Endodermal cell (in vitro differentiated cells): ENCODE measurements around the gene C1QTNF8. TPM values are rescaled to one million over a fixed set of nuclear protein-coding genes. Genes with fewer than 3 reads are reported as not detected.

Source experiments
- DNase-seq: peaks from one replicate; pipeline ENCODE4 v3.0.0-alpha.2; 2017
- H3K27ac ChIP-seq: 2 replicates; pipeline ENCODE4 v1.5.1; 2013; ENCODE audit warnings: mild to moderate bottlenecking, low read depth, low read length, moderate library complexity
- H3K27me3 ChIP-seq: 2 replicates; pipeline ENCODE4 v1.6.1; 2013; ENCODE audit warnings: mild to moderate bottlenecking, low read length, moderate library complexity; ENCODE audit not compliant: insufficient read depth, control insufficient read depth, poor library complexity, severe bottlenecking
- H3K36me3 ChIP-seq: 2 replicates; pipeline ENCODE4 v1.7.0; 2013; ENCODE audit warnings: mild to moderate bottlenecking, low read length, moderate library complexity; ENCODE audit not compliant: control insufficient read depth, insufficient read depth
- H3K4me1 ChIP-seq: one replicate; pipeline ENCODE4 v1.7.0; 2013; ENCODE audit warnings: low read length; ENCODE audit not compliant: control insufficient read depth, insufficient read depth
- H3K4me3 ChIP-seq: 2 replicates; pipeline ENCODE4 v1.5.1; 2013; ENCODE audit warnings: mild to moderate bottlenecking, low read length, moderate library complexity
- H3K9ac ChIP-seq: 2 replicates; pipeline ENCODE4 v1.6.1; 2013; ENCODE audit warnings: mild to moderate bottlenecking, low read length, moderate library complexity; ENCODE audit not compliant: poor library complexity, severe bottlenecking; ENCODE audit errors: extremely low read depth
- H3K9me3 ChIP-seq: 2 replicates; pipeline ENCODE4 v1.6.1; 2013; ENCODE audit warnings: mild to moderate bottlenecking, low read length, moderate library complexity; ENCODE audit not compliant: control insufficient read depth
- H3K27ac Mint-ChIP-seq: 2 replicates; pipeline ENCODE4 v1.8.0; 2020; ENCODE audit warnings: mixed read lengths
- H3K27me3 Mint-ChIP-seq: 2 replicates; pipeline ENCODE4 v1.8.0; 2021; ENCODE audit warnings: mild to moderate bottlenecking, mixed read lengths; ENCODE audit not compliant: insufficient read depth
- H3K36me3 Mint-ChIP-seq: 2 replicates; pipeline ENCODE4 v1.8.0; 2020; ENCODE audit warnings: low read depth, mixed read lengths
- H3K4me1 Mint-ChIP-seq: 2 replicates; pipeline ENCODE4 v1.8.0; 2020; ENCODE audit warnings: mixed read lengths
- H3K4me3 Mint-ChIP-seq: 2 replicates; pipeline ENCODE4 v1.8.0; 2020; ENCODE audit warnings: mild to moderate bottlenecking, moderate library complexity, mixed read lengths
- H3K9me3 Mint-ChIP-seq: 2 replicates; pipeline ENCODE4 v1.8.0; 2020; ENCODE audit warnings: mild to moderate bottlenecking, mixed read lengths
- CTCF ChIP-seq: fragments of 200-600 bp; sonication (generic); conservative IDR thresholded peaks from 2 replicates; pipeline ENCODE4 v1.5.0; 2021; ENCODE audit warnings: antibody characterized with exemption, mild to moderate bottlenecking
- WGBS, 2 experiments: methylation state at CpG; one replicate each; pipeline versions ENCODE4 v1.1.5 to v1.1.7; 2013; ENCODE audit warnings: missing lambda C conversion rate in 2 of 2, mixed read lengths in 1 of 2; ENCODE audit not compliant: insufficient coverage in 1 of 2, insufficient read length in 1 of 2; 5-methylcytosine and 5-hydroxymethylcytosine counted together
- total RNA-seq, 2 donors: library from RNA; stranded (reverse); fragmentation: NEBNext Ultra II Directional in 1 of 2; extraction: Animal tissue kit (Norgen Biotek cat#: 25700) in 1 of 2; gene quantifications; 2 replicates in 1 of 2; 3 replicates in 1 of 2; pipeline ENCODE4 v1.2.1, GENCODE V29; 2021

Gene C1QTNF8
- total RNA-seq, 2 donors from 2014 or later = 0.15 to 0.20 TPM

GRCh38 chr16:1141191-1141590, 45.1 kb upstream of the C1QTNF8 start:
- H3K36me3 Mint-ChIP-seq = no peaks in the 10 kb centered on the region
- no peaks in the 10 kb centered on the region for H3K9me3 Mint-ChIP-seq
- H3K27me3 Mint-ChIP-seq = peaks cover 13% of the 10 kb centered on the region
- 91 to 100% methylated on average over 1 to 7 of the region's 8 CpGs for WGBS, 2 experiments
- Histone ChIP-seq H3K9ac (no peak overlapping the region), H3K4me3 (no peak overlapping the region), H3K27ac (no peak overlapping the region), H3K36me3 (no peaks in the 10 kb centered on the region), H3K4me1 (peaks cover 3% of the 10 kb centered on the region), H3K27me3 (no peaks in the 10 kb centered on the region), H3K9me3 (no peaks in the 10 kb centered on the region)
- no peak for TF ChIP-seq CTCF
- no peak for DNase-seq
- H3K27ac Mint-ChIP-seq = no peak overlapping the region
- H3K4me1 Mint-ChIP-seq = no peaks in the 10 kb centered on the region
- H3K4me3 Mint-ChIP-seq = no peak overlapping the region

- Histone ChIP-seq H3K9ac (no peak overlapping the region), H3K27ac (no peak overlapping the region), H3K36me3 (no peaks in the 10 kb centered on the region), H3K4me3 (no peak overlapping the region), H3K4me1 (peaks cover 3% of the 10 kb centered on the region), H3K9me3 (no peaks in the 10 kb centered on the region), H3K27me3 (no peaks in the 10 kb centered on the region)
- 88% methylated on average over 14 to 23 of the region's 23 CpGs for WGBS, 2 experiments
- Mint-ChIP-seq H3K27me3 (peaks cover 13% of the 10 kb centered on the region), H3K36me3 (no peaks in the 10 kb centered on the region), H3K4me3 (no peak overlapping the region), H3K4me1 (no peaks in the 10 kb centered on the region), H3K27ac (no peak overlapping the region), H3K9me3 (no peaks in the 10 kb centered on the region)
- no peak for TF ChIP-seq CTCF
- no peak for DNase-seq
Measured at GRCh38 chr16:1140582-1141162, 44.6 kb upstream of the C1QTNF8 start.

GRCh38 chr16:1137604-1138003, 41.6 kb upstream of the C1QTNF8 start:
- no peak overlapping the region for H3K4me3 ChIP-seq
- Mint-ChIP-seq H3K4me1 (no peaks in the 10 kb centered on the region), H3K27ac (no peak overlapping the region), H3K9me3 (no peaks in the 10 kb centered on the region), H3K36me3 (no peaks in the 10 kb centered on the region), H3K27me3 (peaks cover 10% of the 10 kb centered on the region), H3K4me3 (no peak overlapping the region)
- no peaks in the 10 kb centered on the region for H3K36me3 ChIP-seq
- no peak for DNase-seq
- H3K9ac ChIP-seq = no peak overlapping the region
- 87% methylated on average over 21 to 24 of the region's 24 CpGs for WGBS, 2 experiments
- TF ChIP-seq CTCF = no peak
- H3K9me3 ChIP-seq = no peaks in the 10 kb centered on the region
- H3K27me3 ChIP-seq = no peaks in the 10 kb centered on the region
- no peaks in the 10 kb centered on the region for H3K4me1 ChIP-seq
- H3K27ac ChIP-seq = no peak overlapping the region
